Gastrocnemius medialis (tissue), 4 donors: ENCODE results near the gene RHOT2. TPM values are rescaled to one million over a fixed set of nuclear protein-coding genes. Genes with fewer than 3 reads are reported as not detected.

Experiments
- ATAC-seq, 2 donors: fragments of 150-250 bp; one replicate each; pipeline ENCODE4 v1.9.1; 2016
- DNase-seq, 2 donors: peaks; one replicate each; pipeline ENCODE4 v3.0.0-alpha.2; 2019
- H3K27ac ChIP-seq, 4 donors: fragments of 200-600 bp; sonication (generic); 1 replicate in 1 of 4; 2 replicates in 3 of 4; pipeline ENCODE4 v1.5.1; 2016 to 2018; ENCODE audit warnings: mild to moderate bottlenecking in 2 of 4, moderate library complexity in 1 of 4
- H3K27me3 ChIP-seq, 3 donors: fragments of 200-600 bp; sonication (generic) in 2 of 3; 1 replicate in 1 of 3; 2 replicates in 2 of 3; pipeline versions ENCODE4 v1.5.1 to v1.6.0; 2016 to 2019; ENCODE audit warnings: mild to moderate bottlenecking in 1 of 3, moderate library complexity in 1 of 3
- H3K36me3 ChIP-seq, 2 donors: fragments of 200-600 bp; sonication (generic) in 1 of 2; one replicate each; pipeline ENCODE4 v1.5.1; 2017 to 2018
- H3K4me1 ChIP-seq, 2 donors: fragments of 200-600 bp; sonication (generic) in 1 of 2; one replicate each; pipeline ENCODE4 v1.5.1; 2016 to 2017; ENCODE audit warnings: mild to moderate bottlenecking in 2 of 2
- H3K4me3 ChIP-seq, 4 donors: fragments of 200-600 bp; sonication (generic) in 3 of 4; 1 replicate in 1 of 4; 2 replicates in 3 of 4; pipeline ENCODE4 v1.5.1; 2016 to 2019; ENCODE audit warnings: mild to moderate bottlenecking in 2 of 4
- H3K9me3 ChIP-seq, 3 donors: fragments of 200-600 bp; sonication (generic) in 2 of 3; 1 replicate in 1 of 3; 2 replicates in 2 of 3; pipeline ENCODE4 v1.5.1; 2016 to 2019
- POLR2A ChIP-seq, 2 donors: fragments of 450-650 bp; IDR thresholded peaks; one replicate each; pipeline ENCODE4 v1.6.1; 2017; ENCODE audit warnings: antibody characterized with exemption in 2 of 2, mild to moderate bottlenecking in 2 of 2, moderate library complexity in 2 of 2
- in situ Hi-C, 4 donors: fragments of 200-750 bp; cut with MboI; loops; one replicate each; pipeline versions ENCODE4 v1.15.0 to v1.8.0; 2017; ENCODE audit warnings: low sequenced_read_pairs in 4 of 4
- intact Hi-C: fragments of 100-400 bp; cut with DNase I; formaldehyde crosslinking; loops from one replicate; pipeline ENCODE4 v1.15.1; 2023; ENCODE audit warnings: low total_unique reads
- total RNA-seq, 4 donors: library from RNA; depleted of rRNA; stranded (reverse); fragments of >200 nt; gene quantifications; one replicate each; pipeline versions ENCODE4 v1.1.0 to v1.2.3, GENCODE V29; 2016
- TF ChIP-seq, protein P1 (sequence below), 5 experiments: fragments of 450-650 bp in 3 of 5; fragments of 200-600 bp in 2 of 5; sonication (generic) in 2 of 5; IDR thresholded peaks in 4 of 5; conservative IDR thresholded peaks in 1 of 5; 1 replicate in 4 of 5; 2 replicates in 1 of 5; pipeline ENCODE4 v1.5.1; 2016 to 2019; ENCODE audit warnings: antibody characterized with exemption in 5 of 5, mild to moderate bottlenecking in 3 of 5, moderate library complexity in 3 of 5

The RHOT2 gene
- total RNA-seq, 4 donors from 2014 or later: 20.9 to 41.6 (median 27.3) TPM

DNA sequence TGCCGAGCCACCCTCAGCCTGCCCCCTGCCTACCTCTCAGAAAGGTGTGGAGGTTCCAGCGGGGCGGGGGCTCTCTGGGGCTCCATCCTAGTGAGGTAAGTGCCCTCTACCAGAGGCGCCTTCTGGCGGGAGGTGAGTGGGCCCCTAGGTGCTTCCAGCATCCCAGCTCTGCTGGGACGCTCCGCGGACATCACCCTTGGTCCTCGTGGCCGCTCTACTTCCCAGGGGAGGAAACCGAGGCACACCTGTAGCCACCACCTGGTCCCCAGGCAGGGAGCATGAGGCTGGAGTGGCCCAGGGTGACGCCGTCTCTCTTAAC is 24.9 kb upstream of the RHOT2 start:
- H3K4me3 ChIP-seq: peak overlapping the region; percentile 55 to 81 (median 62)
- TF ChIP-seq POLR2A (IDR thresholded peaks at IDR 0.05): no peak
- TF ChIP-seq, protein P1, sequence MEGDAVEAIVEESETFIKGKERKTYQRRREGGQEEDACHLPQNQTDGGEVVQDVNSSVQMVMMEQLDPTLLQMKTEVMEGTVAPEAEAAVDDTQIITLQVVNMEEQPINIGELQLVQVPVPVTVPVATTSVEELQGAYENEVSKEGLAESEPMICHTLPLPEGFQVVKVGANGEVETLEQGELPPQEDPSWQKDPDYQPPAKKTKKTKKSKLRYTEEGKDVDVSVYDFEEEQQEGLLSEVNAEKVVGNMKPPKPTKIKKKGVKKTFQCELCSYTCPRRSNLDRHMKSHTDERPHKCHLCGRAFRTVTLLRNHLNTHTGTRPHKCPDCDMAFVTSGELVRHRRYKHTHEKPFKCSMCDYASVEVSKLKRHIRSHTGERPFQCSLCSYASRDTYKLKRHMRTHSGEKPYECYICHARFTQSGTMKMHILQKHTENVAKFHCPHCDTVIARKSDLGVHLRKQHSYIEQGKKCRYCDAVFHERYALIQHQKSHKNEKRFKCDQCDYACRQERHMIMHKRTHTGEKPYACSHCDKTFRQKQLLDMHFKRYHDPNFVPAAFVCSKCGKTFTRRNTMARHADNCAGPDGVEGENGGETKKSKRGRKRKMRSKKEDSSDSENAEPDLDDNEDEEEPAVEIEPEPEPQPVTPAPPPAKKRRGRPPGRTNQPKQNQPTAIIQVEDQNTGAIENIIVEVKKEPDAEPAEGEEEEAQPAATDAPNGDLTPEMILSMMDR (IDR thresholded peaks at IDR 0.05 in 4 of 5, conservative IDR thresholded peaks at IDR 0.05 in 1 of 5): no peak
- intact Hi-C loops: loop anchor here (10.0 kb wide), 1 partner anchor 408 kb away; the partner anchor contains the start of gene FAM234A

DNA sequence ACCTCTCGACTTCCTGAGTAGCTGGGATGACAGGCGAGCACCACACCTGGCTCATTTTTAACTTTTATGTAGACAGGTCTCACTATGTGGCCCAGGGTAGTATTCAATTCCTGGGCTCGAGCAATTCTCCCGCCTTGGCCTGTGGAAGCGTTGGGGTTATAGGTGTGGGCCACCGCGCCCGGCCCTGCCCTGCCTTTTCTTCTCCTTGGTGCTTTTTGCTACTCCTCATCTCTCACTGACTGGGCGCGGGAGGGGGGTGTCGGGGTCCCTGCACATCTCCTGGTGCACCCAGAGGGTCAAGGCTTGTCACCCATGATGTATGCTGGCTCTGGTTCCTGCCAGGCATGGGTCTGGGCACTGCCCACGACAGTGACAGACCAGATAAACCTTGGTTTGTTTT is 23.4 kb upstream of the RHOT2 start:
- ATAC-seq (no peak), DNase-seq (no peak)
- Histone ChIP-seq H3K36me3 (no peaks in the 10 kb centered on the region), H3K4me1 (peaks cover 40 to 61% of the 10 kb centered on the region in 2 donors), H3K4me3 (no peak overlapping the region), H3K9me3 (no peaks in the 10 kb centered on the region), H3K27ac (peak overlapping the region; percentile 87 to 97 (median 96)), H3K27me3 (no peaks in the 10 kb centered on the region)
- intact Hi-C loops (loop anchor here (10.0 kb wide), 1 partner anchor 410 kb away; the partner anchor contains the start of gene FAM234A), in situ Hi-C loops (no loop called here)
- TF ChIP-seq, protein P1 (IDR thresholded peaks at IDR 0.05 in 4 of 5, conservative IDR thresholded peaks at IDR 0.05 in 1 of 5): no peak
- TF ChIP-seq POLR2A (IDR thresholded peaks at IDR 0.05): no peak

More for the DNA sequence above, 24.9 kb upstream of the RHOT2 start:
- H3K9me3 ChIP-seq: no peaks in the 10 kb centered on the region
- ATAC-seq: no peak
- H3K4me1 ChIP-seq: peaks cover 35 to 57% of the 10 kb centered on the region in 2 donors
- no peak for DNase-seq
- H3K27me3 ChIP-seq: no peaks in the 10 kb centered on the region
- peak overlapping the region; percentile 82 to 97 (median 92) for H3K27ac ChIP-seq
- in situ Hi-C loops: no loop called here
- H3K36me3 ChIP-seq: no peaks in the 10 kb centered on the region

DNA sequence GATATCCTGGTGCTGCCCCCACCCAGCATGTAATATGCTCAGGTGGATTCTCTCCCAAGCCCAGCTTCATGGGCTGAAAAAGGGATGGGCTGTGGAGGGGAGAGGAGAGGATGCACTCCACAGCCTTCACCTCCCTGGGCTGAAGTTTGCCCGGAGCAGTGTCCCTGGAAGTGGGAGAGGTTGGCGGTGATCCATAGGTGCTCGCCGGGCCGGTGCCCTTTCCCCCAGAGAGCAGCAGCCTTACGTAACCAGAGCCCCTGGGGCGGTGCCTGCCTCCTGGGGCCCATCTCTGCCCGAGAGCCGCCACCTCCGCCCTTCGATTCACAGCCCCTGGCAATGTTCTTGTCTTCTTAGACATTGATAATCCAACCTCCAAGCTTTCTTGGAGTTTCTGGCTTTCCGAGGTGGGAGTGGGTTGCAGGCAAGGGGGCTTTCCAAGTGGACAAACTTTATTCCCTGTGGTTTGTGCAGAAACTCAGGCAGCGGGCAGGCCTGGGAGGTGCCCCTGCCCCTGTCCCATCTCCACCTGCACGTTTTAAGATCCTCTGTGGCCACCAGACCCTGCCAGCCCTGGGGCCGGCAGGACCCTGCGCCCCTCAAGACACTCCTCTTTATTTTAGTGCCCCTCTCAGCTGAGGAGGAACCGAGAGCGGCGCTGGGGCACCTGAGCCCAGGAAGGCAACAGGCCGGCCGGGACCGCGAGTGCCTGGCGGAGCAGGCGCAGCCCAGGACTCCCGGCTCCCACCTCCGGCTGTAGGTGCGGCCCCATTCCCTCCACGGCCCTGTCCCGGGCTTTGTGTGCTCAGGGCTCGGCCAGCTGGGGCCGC is 21.9 kb upstream of the RHOT2 start:
- TF ChIP-seq, protein P1 (IDR thresholded peaks at IDR 0.05 in 4 of 5, conservative IDR thresholded peaks at IDR 0.05 in 1 of 5): no peak
- TF ChIP-seq POLR2A (IDR thresholded peaks at IDR 0.05): no peak
- no peaks in the 10 kb centered on the region for H3K27me3 ChIP-seq
- no peaks in the 10 kb centered on the region for H3K36me3 ChIP-seq
- H3K9me3 ChIP-seq: no peaks in the 10 kb centered on the region
- peaks cover 46 to 69% of the 10 kb centered on the region in 2 donors for H3K4me1 ChIP-seq
- intact Hi-C loops (loop anchor here (10.0 kb wide), 1 partner anchor 411 kb away; the partner anchor contains the start of gene FAM234A), in situ Hi-C loops (no loop called here)
- DNase-seq (peak in 1 of 2 donors; percentile 73), ATAC-seq (peak in 1 of 2 donors; percentile 5)
- H3K4me3 ChIP-seq: peak overlapping the region in 2 of 4 donors; percentile 10 to 21
- H3K27ac ChIP-seq: peak overlapping the region; percentile 87 to 97 (median 96)

DNA sequence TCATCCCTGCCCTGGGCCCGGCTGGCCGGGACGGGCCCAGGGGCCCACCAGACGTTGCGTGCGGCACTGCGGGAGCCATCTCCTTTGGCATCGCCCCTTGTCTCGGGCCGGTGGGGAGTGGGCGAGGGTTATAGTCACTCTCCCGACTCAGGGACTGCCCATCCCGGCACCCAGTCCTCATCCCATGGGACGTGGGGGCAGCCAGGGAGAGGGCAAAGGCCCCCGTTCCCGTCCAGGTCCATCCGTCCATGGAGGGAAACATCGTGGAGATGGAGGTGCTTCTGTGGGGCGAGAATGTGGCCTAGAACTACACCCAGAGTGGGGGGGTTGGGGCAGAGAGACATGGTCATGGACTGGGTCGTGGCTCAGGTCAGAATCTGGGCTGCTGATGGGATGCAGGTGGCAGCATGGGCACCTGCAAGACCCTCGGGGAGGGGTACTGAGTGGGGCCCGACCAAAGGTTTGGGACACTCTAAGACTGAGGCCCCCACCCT is 21.2 kb upstream of the RHOT2 start:
- in situ Hi-C loops: no loop called here

More for the DNA sequence above, 21.2 kb upstream of the RHOT2 start:
- H3K9me3 ChIP-seq: no peaks in the 10 kb centered on the region
- ATAC-seq (no peak), DNase-seq (no peak)
- no peaks in the 10 kb centered on the region for H3K36me3 ChIP-seq
- peak overlapping the region; percentile 87 to 97 (median 96) for H3K27ac ChIP-seq
- no peak for TF ChIP-seq POLR2A (IDR thresholded peaks at IDR 0.05)
- TF ChIP-seq, protein P1 (IDR thresholded peaks at IDR 0.05 in 4 of 5, conservative IDR thresholded peaks at IDR 0.05 in 1 of 5): no peak
- intact Hi-C loops: loop anchor here (10.0 kb wide), 1 partner anchor 412 kb away; the partner anchor contains the start of gene FAM234A
- no peaks in the 10 kb centered on the region for H3K27me3 ChIP-seq
- H3K4me3 ChIP-seq: peak overlapping the region in 1 of 4 donors; percentile 21
- H3K4me1 ChIP-seq: peaks cover 46 to 69% of the 10 kb centered on the region in 2 donors
